H9 (cell line): ENCODE measurements around the gene TIGD6. TPM values are rescaled to one million over a fixed set of nuclear protein-coding genes. Genes with fewer than 3 reads are reported as not detected.

Source experiments
- DNase-seq: peaks from one replicate; pipeline ENCODE4 v3.0.0-alpha.2; 2017
- H2AFZ ChIP-seq: one replicate; pipeline ENCODE4 v1.6.1; 2013; ENCODE audit warnings: mild to moderate bottlenecking, low read length, control low read depth, moderate library complexity
- H2AK5ac ChIP-seq: 2 replicates; pipeline ENCODE4 v1.6.1; 2013; ENCODE audit warnings: low read length, control low read depth, mixed read lengths; ENCODE audit not compliant: insufficient read length
- H2BK120ac ChIP-seq: one replicate; pipeline ENCODE4 v1.6.1; 2013; ENCODE audit warnings: low read depth, mild to moderate bottlenecking, low read length, control low read depth, inconsistent platforms; ENCODE audit not compliant: poor library complexity, severe bottlenecking
- H2BK12ac ChIP-seq: 2 replicates; pipeline ENCODE4 v1.6.1; 2013; ENCODE audit warnings: low read length, control low read depth, mixed read lengths, low read depth; ENCODE audit not compliant: insufficient read length
- H2BK15ac ChIP-seq: 2 replicates; pipeline ENCODE4 v1.6.1; 2013; ENCODE audit warnings: low read depth, low read length, control low read depth
- H2BK20ac ChIP-seq: one replicate; pipeline ENCODE4 v1.6.1; 2013; ENCODE audit warnings: low read depth, mild to moderate bottlenecking, low read length, control low read depth, inconsistent platforms; ENCODE audit not compliant: poor library complexity, severe bottlenecking
- H2BK5ac ChIP-seq: 2 replicates; pipeline ENCODE4 v1.6.1; 2013; ENCODE audit warnings: low read length, control low read depth, mixed read lengths; ENCODE audit not compliant: insufficient read length
- H3K14ac ChIP-seq: 2 replicates; pipeline ENCODE4 v1.6.1; 2013; ENCODE audit warnings: low read length, control low read depth; ENCODE audit not compliant: insufficient read depth
- H3K18ac ChIP-seq: 2 replicates; pipeline ENCODE4 v1.6.1; 2013; ENCODE audit warnings: low read depth, mild to moderate bottlenecking, mixed read lengths, low read length, control low read depth; ENCODE audit not compliant: insufficient read length
- H3K23ac ChIP-seq: 2 replicates; pipeline ENCODE4 v1.6.1; 2013; ENCODE audit warnings: low read length, control low read depth, mixed read lengths, low read depth; ENCODE audit not compliant: insufficient read length
- H3K23me2 ChIP-seq: 2 replicates; pipeline ENCODE4 v1.6.1; 2013; ENCODE audit warnings: low read depth, mild to moderate bottlenecking, mixed read lengths, low read length, control low read depth; ENCODE audit not compliant: insufficient read length, poor library complexity, severe bottlenecking
- H3K27ac ChIP-seq: 2 replicates; pipeline ENCODE4 v1.5.1; 2013; ENCODE audit warnings: low read length, control low read depth, mixed read lengths, low read depth; ENCODE audit not compliant: insufficient read length
- H3K27me3 ChIP-seq: 2 replicates; pipeline ENCODE4 v1.6.1; 2013; ENCODE audit warnings: low read length, control low read depth, inconsistent platforms; ENCODE audit not compliant: insufficient read depth
- H3K4ac ChIP-seq: 2 replicates; pipeline ENCODE4 v1.6.1; 2013; ENCODE audit warnings: low read depth, mild to moderate bottlenecking, control low read depth, inconsistent platforms, low read length, moderate library complexity
- H3K4me1 ChIP-seq: 2 replicates; pipeline ENCODE4 v1.6.1; 2013; ENCODE audit warnings: low read length, control low read depth, inconsistent platforms; ENCODE audit not compliant: insufficient read depth
- H3K4me2 ChIP-seq: 2 replicates; pipeline ENCODE4 v1.6.1; 2013; ENCODE audit warnings: low read length, control low read depth, mixed read lengths; ENCODE audit not compliant: insufficient read length, insufficient read depth
- H3K56ac ChIP-seq: 2 replicates; pipeline ENCODE4 v1.6.1; 2013; ENCODE audit warnings: low read depth, mild to moderate bottlenecking, mixed read lengths, low read length, control low read depth; ENCODE audit not compliant: insufficient read length
- H3K79me1 ChIP-seq: 2 replicates; pipeline ENCODE4 v1.6.1; 2013; ENCODE audit warnings: low read depth, mild to moderate bottlenecking, moderate library complexity, low read length, control low read depth, inconsistent platforms; ENCODE audit not compliant: insufficient read depth, poor library complexity, severe bottlenecking
- H3K79me2 ChIP-seq: 2 replicates; pipeline ENCODE4 v1.6.1; 2013; ENCODE audit warnings: low read length, control low read depth, inconsistent platforms; ENCODE audit not compliant: insufficient read depth
- H3K9ac ChIP-seq: 2 replicates; pipeline ENCODE4 v1.6.1; 2013; ENCODE audit warnings: low read length, control low read depth, mixed read lengths; ENCODE audit not compliant: insufficient read length; ENCODE audit errors: extremely low read depth
- H3K9me3 ChIP-seq: one replicate; pipeline ENCODE4 v1.6.1; 2013; ENCODE audit warnings: low read depth, low read length, inconsistent platforms; ENCODE audit not compliant: control insufficient read depth
- H3T11ph ChIP-seq: one replicate; pipeline ENCODE4 v1.6.1; 2013; ENCODE audit warnings: mild to moderate bottlenecking, low read length, control low read depth, inconsistent platforms
- H4K20me1 ChIP-seq: one replicate; pipeline ENCODE4 v1.6.1; 2013; ENCODE audit not compliant: control insufficient read depth, insufficient read length, insufficient read depth
- H4K5ac ChIP-seq: 2 replicates; pipeline ENCODE4 v1.6.1; 2013; ENCODE audit warnings: low read depth, mild to moderate bottlenecking, mixed read lengths, low read length, control low read depth; ENCODE audit not compliant: insufficient read length
- H4K8ac ChIP-seq: replicated peaks from 2 replicates; pipeline ENCODE4 v1.6.1; 2013; ENCODE audit warnings: low read length, control low read depth, mixed read lengths, low read depth; ENCODE audit not compliant: insufficient read length
- H4K91ac ChIP-seq: 2 replicates; pipeline ENCODE4 v1.6.1; 2013; ENCODE audit warnings: low read depth, mild to moderate bottlenecking, moderate library complexity, mixed read lengths, low read length, control low read depth; ENCODE audit not compliant: insufficient read length
- H3K27ac Mint-ChIP-seq, 3 experiments: 2 replicates in 2 of 3; 3 replicates in 1 of 3; pipeline ENCODE4 v1.8.0; 2020 to 2021; ENCODE audit warnings: mixed read lengths in 3 of 3, mild to moderate bottlenecking in 1 of 3, moderate library complexity in 1 of 3
- H3K27me3 Mint-ChIP-seq: 2 replicates; pipeline ENCODE4 v1.8.0; 2021; ENCODE audit warnings: low read depth, mild to moderate bottlenecking, moderate library complexity, mixed read lengths
- H3K36me3 Mint-ChIP-seq, 3 experiments: 2 replicates in 2 of 3; 3 replicates in 1 of 3; pipeline ENCODE4 v1.8.0; 2020 to 2021; ENCODE audit warnings: low read depth in 3 of 3, mixed read lengths in 3 of 3; ENCODE audit not compliant: insufficient read depth in 1 of 3
- H3K4me1 Mint-ChIP-seq, 2 experiments: 2 replicates each; pipeline ENCODE4 v1.8.0; 2020; ENCODE audit warnings: mixed read lengths in 2 of 2
- H3K4me3 Mint-ChIP-seq, 2 experiments: 2 replicates in 1 of 2; 3 replicates in 1 of 2; pipeline ENCODE4 v1.8.0; 2020 to 2021; ENCODE audit warnings: mild to moderate bottlenecking in 2 of 2, mixed read lengths in 2 of 2, moderate library complexity in 1 of 2
- H3K9me3 Mint-ChIP-seq, 2 experiments: 2 replicates in 1 of 2; 3 replicates in 1 of 2; pipeline ENCODE4 v1.8.0; 2020; ENCODE audit warnings: mild to moderate bottlenecking in 2 of 2, mixed read lengths in 2 of 2, moderate library complexity in 1 of 2
- CTCF ChIP-seq: fragments of 200-600 bp; sonication (generic); conservative IDR thresholded peaks from 3 replicates; pipeline ENCODE4 v1.8.0; 2021; ENCODE audit warnings: antibody characterized with exemption, mild to moderate bottlenecking
- WGBS: extraction: QIAGEN DNeasy Blood & Tissue Kit; methylation state at CpG from one replicate; pipeline ENCODE4 v1.1.7; 2013; ENCODE audit warnings: missing lambda C conversion rate, low lambda C conversion rate, mixed read lengths; ENCODE audit not compliant: insufficient read length; ENCODE audit errors: extremely low coverage; 5-methylcytosine and 5-hydroxymethylcytosine counted together
- total RNA-seq: library from RNA; stranded (reverse); gene quantifications from 2 replicates; pipeline ENCODE4 v1.2.1, GENCODE V29; 2021

TIGD6 gene
- total RNA-seq, 1 experiment from 2014 or later: 1.8 TPM

- H3K23ac ChIP-seq: no peak overlapping the region
- H2AFZ ChIP-seq: no peak overlapping the region
- no peak for DNase-seq
- no peak overlapping the region for H3K4me2 ChIP-seq
- H3K14ac ChIP-seq: no peak overlapping the region
- H3K27me3 Mint-ChIP-seq: peaks cover 9% of the 10 kb centered on the region
- H3K36me3 Mint-ChIP-seq: peaks cover 0 to 2% (median 0%) of the 10 kb centered on the region in 3 experiments; a peak in 1 of 7 replicates
- no peak overlapping the region for H3K9ac ChIP-seq
- peaks cover 2% of the 10 kb centered on the region; the same call in 1 of the 2 replicates for H3K4me1 ChIP-seq
- no peaks in the 10 kb centered on the region for H3K9me3 ChIP-seq
- peaks cover 5% of the 10 kb centered on the region for H3K23me2 ChIP-seq
- no peak overlapping the region for H3K4me3 Mint-ChIP-seq
- H2BK120ac ChIP-seq: no peak overlapping the region
- no peak for TF ChIP-seq CTCF
- no peaks in the 10 kb centered on the region for H3K79me2 ChIP-seq
- no peak overlapping the region for H2AK5ac ChIP-seq
- no peaks in the 10 kb centered on the region for H3K9me3 Mint-ChIP-seq
- H3K56ac ChIP-seq: no peak overlapping the region
- no peaks in the 10 kb centered on the region; the same call in 1 of the 2 replicates for H3K27me3 ChIP-seq
- H2BK15ac ChIP-seq: no peak overlapping the region
- no peak overlapping the region for H3K27ac Mint-ChIP-seq
- H3T11ph ChIP-seq: no peak overlapping the region
- no peak overlapping the region for H2BK12ac ChIP-seq
- no peaks in the 10 kb centered on the region for H3K79me1 ChIP-seq
- H3K27ac ChIP-seq: no peak overlapping the region
- no CpG with 5 or more reads among the region's 3 CpGs for WGBS
- no peaks in the 10 kb centered on the region for H4K20me1 ChIP-seq
- no peak overlapping the region for H4K5ac ChIP-seq
- no peak overlapping the region for H2BK5ac ChIP-seq
- H3K4ac ChIP-seq: no peak overlapping the region
- no peak overlapping the region for H3K18ac ChIP-seq
- no peak overlapping the region for H2BK20ac ChIP-seq
- no peak overlapping the region for H4K8ac ChIP-seq
- peaks cover 13 to 16% of the 10 kb centered on the region in 2 experiments for H3K4me1 Mint-ChIP-seq
- no peak overlapping the region for H4K91ac ChIP-seq
Measured at GRCh38 chr5:149963729-149964128, 36.7 kb downstream of the TIGD6 start.
